ENCODE data around the gene OSGEP.

Gene OSGEP

GRCh38 chr14:20485900-20486299 lies 31.3 kb upstream of the OSGEP start:
- no peaks in the 10 kb centered on the region for H3K9me3 ChIP-seq
- peaks cover 6% of the 10 kb centered on the region for H3K4me1 ChIP-seq
- H3K36me3 ChIP-seq (replicated peaks): no peaks in the 10 kb centered on the region
- peak; percentile 38 to 43 for DNase-seq (ENCODE audit: low spot score in 2 of 2)
- no peaks in the 10 kb centered on the region for H3K27me3 ChIP-seq (ENCODE audit: low read depth)
- in situ Hi-C loops (cut with MboI; ENCODE audit: low sequenced_read_pairs): no loop called here
- H3K4me3 ChIP-seq: no peak overlapping the region

- Histone ChIP-seq H3K9me3 (no peaks in the 10 kb centered on the region), H3K27me3 (ENCODE audit: low read depth) (no peaks in the 10 kb centered on the region), H3K4me3 (no peak overlapping the region), H3K36me3 (replicated peaks) (peaks cover 4% of the 10 kb centered on the region), H3K4me1 (peaks cover 6% of the 10 kb centered on the region)
- in situ Hi-C loops (cut with MboI; ENCODE audit: low sequenced_read_pairs): no loop called here
- DNase-seq (ENCODE audit: low spot score in 2 of 2): no peak
These were observed 27.8 kb upstream of the OSGEP start for GRCh38 chr14:20482382-20482781.

DNA sequence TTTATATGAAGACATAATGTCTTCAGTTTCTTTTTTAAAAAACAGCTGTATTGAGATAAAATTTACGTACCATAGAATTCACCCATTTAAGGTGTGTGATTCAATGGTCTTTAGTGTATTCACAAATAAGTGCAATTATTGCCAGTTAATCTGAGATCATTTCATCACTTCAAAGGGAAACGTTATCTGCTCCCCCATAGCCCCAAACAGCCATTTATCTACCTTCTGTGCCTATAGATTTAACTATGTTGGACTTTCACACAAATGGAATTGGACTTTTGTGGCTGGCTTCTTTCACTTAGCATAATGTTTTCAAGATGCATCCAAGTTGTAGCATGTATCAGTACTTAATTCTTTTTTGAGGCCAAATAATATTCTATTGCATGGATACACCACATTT lies 24.3 kb upstream of the OSGEP start:
- Histone ChIP-seq H3K9me3 (no peaks in the 10 kb centered on the region), H3K27me3 (ENCODE audit: low read depth) (no peaks in the 10 kb centered on the region), H3K4me1 (no peaks in the 10 kb centered on the region), H3K36me3 (replicated peaks) (peaks cover 39% of the 10 kb centered on the region), H3K4me3 (no peak overlapping the region)
- in situ Hi-C loops (cut with MboI; ENCODE audit: low sequenced_read_pairs): no loop called here
- no peak for DNase-seq (ENCODE audit: low spot score in 2 of 2)

- Histone ChIP-seq H3K9me3 (no peaks in the 10 kb centered on the region), H3K27me3 (ENCODE audit: low read depth) (no peaks in the 10 kb centered on the region), H3K36me3 (replicated peaks) (peaks cover 54% of the 10 kb centered on the region), H3K4me3 (no peak overlapping the region), H3K4me1 (no peaks in the 10 kb centered on the region)
- in situ Hi-C loops (cut with MboI; ENCODE audit: low sequenced_read_pairs): no loop called here
- DNase-seq (ENCODE audit: low spot score in 2 of 2): no peak
These were observed 22.7 kb upstream of the OSGEP start for GRCh38 chr14:20477211-20477876.

- in situ Hi-C loops (cut with MboI; ENCODE audit: low sequenced_read_pairs): no loop called here
- no peaks in the 10 kb centered on the region for H3K9me3 ChIP-seq
- DNase-seq (ENCODE audit: low spot score in 2 of 2): no peak
- H3K27me3 ChIP-seq (ENCODE audit: low read depth): no peaks in the 10 kb centered on the region
- H3K36me3 ChIP-seq (replicated peaks): peaks cover 60% of the 10 kb centered on the region
- no peaks in the 10 kb centered on the region for H3K4me1 ChIP-seq
- no peak overlapping the region for H3K4me3 ChIP-seq
These were observed 22.2 kb upstream of the OSGEP start for GRCh38 chr14:20476776-20477175.

DNA sequence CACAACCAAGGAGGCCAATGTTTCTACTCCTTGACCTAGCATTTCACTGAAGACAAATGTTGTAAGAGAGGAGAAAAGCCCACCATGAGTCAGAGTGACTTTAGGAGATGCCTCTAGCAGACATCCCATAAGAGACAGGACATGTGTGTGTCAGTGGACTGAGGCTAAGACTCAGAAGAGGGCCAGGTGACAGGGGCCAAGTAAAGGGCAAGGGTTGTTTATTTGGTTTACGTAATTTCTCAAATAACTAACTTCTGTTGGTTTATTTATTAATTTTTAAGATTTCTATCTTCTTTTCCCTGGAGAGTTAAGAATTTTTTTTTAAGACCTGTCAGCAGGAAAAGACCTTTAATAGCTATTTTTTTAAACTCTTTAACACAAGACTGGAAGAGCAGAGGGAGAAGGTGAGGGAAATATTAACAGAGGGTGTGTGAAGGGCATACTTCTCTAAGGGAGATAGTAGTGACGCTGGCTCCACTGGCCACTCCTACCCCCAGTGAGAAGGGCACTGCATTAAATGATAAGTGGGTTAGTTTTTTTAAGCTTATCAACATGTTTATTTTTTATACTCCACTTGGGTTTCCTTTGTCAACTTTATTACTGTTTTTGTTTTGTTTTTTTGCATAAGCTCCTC lies 18.0 kb upstream of the OSGEP start:
- Histone ChIP-seq H3K4me3 (no peak overlapping the region), H3K36me3 (replicated peaks) (peaks cover 62% of the 10 kb centered on the region), H3K9me3 (no peaks in the 10 kb centered on the region), H3K27me3 (ENCODE audit: low read depth) (no peaks in the 10 kb centered on the region), H3K4me1 (no peaks in the 10 kb centered on the region; the same call in none of the 2 replicates)
- DNase-seq (ENCODE audit: low spot score in 2 of 2): no peak
- in situ Hi-C loops (cut with MboI; ENCODE audit: low sequenced_read_pairs): no loop called here

DNA sequence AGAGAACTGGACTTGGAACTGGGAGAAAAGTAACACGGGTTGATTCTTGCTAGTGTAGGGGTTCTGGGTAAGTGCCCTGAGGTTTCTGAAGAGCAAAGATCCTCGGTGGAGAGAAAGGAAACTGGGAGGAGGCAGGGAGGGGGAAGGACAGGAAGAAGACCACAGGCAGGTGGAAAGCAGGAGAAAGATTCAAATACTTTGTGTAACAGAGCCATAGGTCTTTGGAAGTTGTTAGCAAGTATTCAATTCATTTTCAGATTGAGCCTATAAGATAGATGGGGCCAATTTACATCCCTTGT lies 15.9 kb upstream of the OSGEP start:
- in situ Hi-C loops (cut with MboI; ENCODE audit: low sequenced_read_pairs): no loop called here
- H3K4me3 ChIP-seq: peak overlapping the region; percentile 96
- H3K4me1 ChIP-seq: no peaks in the 10 kb centered on the region; the same call in none of the 2 replicates
- no peaks in the 10 kb centered on the region; the same call in 1 of the 2 replicates for H3K27me3 ChIP-seq (ENCODE audit: low read depth)
- peaks cover 41% of the 10 kb centered on the region for H3K36me3 ChIP-seq (replicated peaks)
- peak in 1 of 2 experiments; percentile 22 for DNase-seq (ENCODE audit: low spot score in 2 of 2)
- no peaks in the 10 kb centered on the region for H3K9me3 ChIP-seq

GRCh38 chr14:20469890-20470602 lies 15.4 kb upstream of the OSGEP start:
- H3K4me3 ChIP-seq: peak overlapping the region; percentile 96
- peak; percentile 40 to 49 for DNase-seq (ENCODE audit: low spot score in 2 of 2)
- in situ Hi-C loops (cut with MboI; ENCODE audit: low sequenced_read_pairs): no loop called here
- peaks cover 36% of the 10 kb centered on the region for H3K36me3 ChIP-seq (replicated peaks)
- no peaks in the 10 kb centered on the region; the same call in 1 of the 2 replicates for H3K27me3 ChIP-seq (ENCODE audit: low read depth)
- H3K4me1 ChIP-seq: no peaks in the 10 kb centered on the region; the same call in none of the 2 replicates
- H3K9me3 ChIP-seq: no peaks in the 10 kb centered on the region

- in situ Hi-C loops (cut with MboI; ENCODE audit: low sequenced_read_pairs): no loop called here
- DNase-seq (ENCODE audit: low spot score in 2 of 2): peak; percentile 93 to 94
These were observed 14.8 kb upstream of the OSGEP start, which contains the start of gene PNP for GRCh38 chr14:20469242-20469889. TSS of gene PNP (plus strand) at chr14:20469406. CDS start at chr14:20469525, 119 bp downstream.

DNA sequence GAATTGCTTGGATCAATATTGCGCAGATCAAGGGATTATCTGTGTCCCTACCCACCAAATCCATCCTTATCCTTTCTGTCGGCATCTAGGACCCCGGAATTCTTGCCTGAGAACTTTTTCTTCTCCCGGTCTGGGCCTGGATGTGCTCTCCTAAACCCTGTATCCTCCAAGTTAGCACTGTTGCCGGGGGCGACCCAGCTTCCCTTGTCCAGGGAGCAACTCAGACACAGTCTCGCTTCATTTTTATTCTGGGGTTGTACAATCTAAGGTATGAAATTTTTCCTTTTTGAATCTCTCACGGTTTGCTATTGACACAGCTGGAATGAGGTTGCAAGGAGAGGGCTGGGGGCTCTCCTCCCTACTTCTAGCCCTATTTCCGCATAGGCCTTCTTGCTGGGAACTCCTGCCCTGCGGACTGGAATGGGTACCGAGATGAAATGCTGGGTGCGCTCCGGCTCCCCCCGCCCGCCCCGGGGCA lies 14.2 kb upstream of the OSGEP start:
- Histone ChIP-seq H3K4me3 (peak overlapping the region; percentile 96), H3K36me3 (replicated peaks) (peaks cover 24% of the 10 kb centered on the region), H3K4me1 (no peaks in the 10 kb centered on the region; the same call in none of the 2 replicates), H3K27me3 (ENCODE audit: low read depth) (no peaks in the 10 kb centered on the region; the same call in 1 of the 2 replicates), H3K9me3 (no peaks in the 10 kb centered on the region)
- DNase-seq (ENCODE audit: low spot score in 2 of 2): peak in 1 of 2 experiments; percentile 43
- in situ Hi-C loops (cut with MboI; ENCODE audit: low sequenced_read_pairs): no loop called here

More at GRCh38 chr14:20469242-20469889, 14.8 kb upstream of the OSGEP start, which contains the start of gene PNP:
- Histone ChIP-seq H3K4me3 (peak within 1 kb of the TSS; percentile 96), H3K4me1 (no peaks in the 10 kb centered on the region; the same call in none of the 2 replicates), H3K27me3 (ENCODE audit: low read depth) (no peaks in the 10 kb centered on the region; the same call in 1 of the 2 replicates), H3K9me3 (no peaks in the 10 kb centered on the region), H3K36me3 (replicated peaks) (peaks cover 29% of the 10 kb centered on the region)

GRCh38 chr14:20461225-20462141 lies 6.9 kb upstream of the OSGEP start, which contains the start of gene PIP4P1:
TSS of gene PIP4P1 (minus strand) at chr14:20461434. CDS start at chr14:20461325, 109 bp downstream.
- Histone ChIP-seq H3K9me3 (no peaks in the 10 kb centered on the region), H3K36me3 (replicated peaks) (peaks cover 30% of the 10 kb centered on the region), H3K4me1 (peaks cover 13% of the 10 kb centered on the region; the same call in 1 of the 2 replicates), H3K4me3 (peak within 1 kb of the TSS; percentile 69), H3K27me3 (ENCODE audit: low read depth) (no peaks in the 10 kb centered on the region)
- DNase-seq (ENCODE audit: low spot score in 2 of 2): peak; percentile 99 to 100
- in situ Hi-C loops (cut with MboI; ENCODE audit: low sequenced_read_pairs): loop anchor here (5.0 kb wide), 1 partner anchor 124 kb away; no protein-coding TSS in a partner anchor

DNA sequence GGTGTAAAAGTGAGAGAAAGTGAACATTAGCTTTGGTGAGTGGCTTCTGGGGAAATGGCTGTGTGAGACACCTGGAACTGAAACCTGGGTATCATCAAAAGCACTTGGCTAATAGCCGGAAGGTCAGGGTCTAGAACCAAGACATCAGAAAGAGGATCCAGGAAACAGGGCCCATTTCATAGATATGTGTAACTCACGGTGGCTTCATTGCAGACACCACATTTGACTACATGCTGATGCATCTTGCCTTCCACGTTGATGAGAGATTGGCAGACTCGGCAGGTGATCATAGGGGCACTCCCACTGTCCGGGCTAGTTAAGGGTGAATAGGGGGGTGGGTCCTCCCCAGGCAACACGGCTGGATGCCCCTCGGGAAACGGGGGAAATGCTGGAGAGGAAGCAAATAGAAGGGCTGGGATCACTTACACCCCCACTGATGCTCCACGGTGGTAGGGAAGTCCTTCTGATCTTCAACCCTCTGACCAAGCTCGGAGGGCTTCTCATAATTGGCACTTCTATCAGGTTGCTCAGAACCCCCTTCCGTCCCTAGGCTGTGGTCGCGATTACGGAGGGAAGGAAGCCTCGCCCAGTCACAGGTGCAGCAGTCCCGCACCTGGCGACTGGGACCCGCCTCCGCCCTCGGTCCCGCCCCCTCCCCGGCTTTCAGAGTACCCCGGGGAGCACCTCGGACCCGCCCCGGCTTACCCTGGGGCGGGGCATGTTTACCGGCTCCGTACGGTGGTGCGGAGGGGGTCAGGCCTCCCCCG lies 6.0 kb upstream of the OSGEP start:
- peak in 1 of 2 experiments; percentile 32 for DNase-seq (ENCODE audit: low spot score in 2 of 2)
- Histone ChIP-seq H3K4me3 (peak overlapping the region; percentile 69), H3K36me3 (replicated peaks) (peaks cover 34% of the 10 kb centered on the region), H3K9me3 (no peaks in the 10 kb centered on the region), H3K27me3 (ENCODE audit: low read depth) (no peaks in the 10 kb centered on the region), H3K4me1 (peaks cover 13% of the 10 kb centered on the region; the same call in 1 of the 2 replicates)
- in situ Hi-C loops (cut with MboI; ENCODE audit: low sequenced_read_pairs): loop anchor here (5.0 kb wide), 1 partner anchor 123 kb away; no protein-coding TSS in a partner anchor
